GM19467 (cell line): ENCODE data around the gene RPS18.

Experiments
- ATAC-seq: cut with Tn5 transposase; IDR thresholded peaks from one replicate; pipeline ENCODE4 v1.9.1; 2021; ENCODE audit warnings: mild to moderate bottlenecking, moderate library complexity; ENCODE audit not compliant: unreplicated experiment

The RPS18 gene

GRCh38 chr6:33288921-33289783 lies 17.3 kb downstream of the RPS18 start, which contains the start of the genes PFDN6 and WDR46:
TSS of gene PFDN6 (plus strand) at chr6:33289601. CDS start at chr6:33289857, 256 bp downstream.
TSS of gene WDR46 (minus strand) at chr6:33289239. CDS start at chr6:33289170, 69 bp downstream.
- ATAC-seq = peak; percentile 71

- ATAC-seq = no peak
Measured at GRCh38 chr6:33289784-33290315, 18.0 kb downstream of the RPS18 start.

- ATAC-seq = no peak
Measured at GRCh38 chr6:33290459-33290858, 18.6 kb downstream of the RPS18 start.

- ATAC-seq = no peak
Measured at GRCh38 chr6:33292996-33293682, 21.3 kb downstream of the RPS18 start.

- ATAC-seq = no peak
Measured at GRCh38 chr6:33294086-33294823, 22.4 kb downstream of the RPS18 start.

- no peak for ATAC-seq
Measured at GRCh38 chr6:33295621-33296369, 23.9 kb downstream of the RPS18 start.

GRCh38 chr6:33296797-33297405 lies 25.0 kb downstream of the RPS18 start:
- ATAC-seq = no peak

GRCh38 chr6:33297406-33297955 lies 25.6 kb downstream of the RPS18 start:
- no peak for ATAC-seq

GRCh38 chr6:33297956-33298772 lies 26.3 kb downstream of the RPS18 start:
- peak; percentile 2 for ATAC-seq

GRCh38 chr6:33298773-33299236 lies 26.9 kb downstream of the RPS18 start, which contains the start of gene RGL2:
TSS of gene RGL2 (minus strand) at chr6:33298942. CDS start at chr6:33298610, 332 bp downstream.
- ATAC-seq = peak; percentile 32

- peak; percentile 66 for ATAC-seq
Measured at GRCh38 chr6:33299237-33299944, 27.5 kb downstream of the RPS18 start.

GRCh38 chr6:33301877-33302276 lies 30.0 kb downstream of the RPS18 start:
- no peak for ATAC-seq

GRCh38 chr6:33304216-33304615 lies 32.3 kb downstream of the RPS18 start:
- no peak for ATAC-seq

GRCh38 chr6:33305052-33305451 lies 33.2 kb downstream of the RPS18 start:
- ATAC-seq = no peak

GRCh38 chr6:33306356-33306755 lies 34.5 kb downstream of the RPS18 start:
- ATAC-seq = no peak

GRCh38 chr6:33312361-33313104 lies 40.7 kb downstream of the RPS18 start:
- no peak for ATAC-seq

- peak; percentile 1 for ATAC-seq
Measured at GRCh38 chr6:33313105-33313708, 41.3 kb downstream of the RPS18 start.
